ENCODE measurements around the gene DCDC1. TPM values are rescaled to one million over a fixed set of nuclear protein-coding genes. Genes with fewer than 3 reads are reported as not detected.

Gene DCDC1, protein sequence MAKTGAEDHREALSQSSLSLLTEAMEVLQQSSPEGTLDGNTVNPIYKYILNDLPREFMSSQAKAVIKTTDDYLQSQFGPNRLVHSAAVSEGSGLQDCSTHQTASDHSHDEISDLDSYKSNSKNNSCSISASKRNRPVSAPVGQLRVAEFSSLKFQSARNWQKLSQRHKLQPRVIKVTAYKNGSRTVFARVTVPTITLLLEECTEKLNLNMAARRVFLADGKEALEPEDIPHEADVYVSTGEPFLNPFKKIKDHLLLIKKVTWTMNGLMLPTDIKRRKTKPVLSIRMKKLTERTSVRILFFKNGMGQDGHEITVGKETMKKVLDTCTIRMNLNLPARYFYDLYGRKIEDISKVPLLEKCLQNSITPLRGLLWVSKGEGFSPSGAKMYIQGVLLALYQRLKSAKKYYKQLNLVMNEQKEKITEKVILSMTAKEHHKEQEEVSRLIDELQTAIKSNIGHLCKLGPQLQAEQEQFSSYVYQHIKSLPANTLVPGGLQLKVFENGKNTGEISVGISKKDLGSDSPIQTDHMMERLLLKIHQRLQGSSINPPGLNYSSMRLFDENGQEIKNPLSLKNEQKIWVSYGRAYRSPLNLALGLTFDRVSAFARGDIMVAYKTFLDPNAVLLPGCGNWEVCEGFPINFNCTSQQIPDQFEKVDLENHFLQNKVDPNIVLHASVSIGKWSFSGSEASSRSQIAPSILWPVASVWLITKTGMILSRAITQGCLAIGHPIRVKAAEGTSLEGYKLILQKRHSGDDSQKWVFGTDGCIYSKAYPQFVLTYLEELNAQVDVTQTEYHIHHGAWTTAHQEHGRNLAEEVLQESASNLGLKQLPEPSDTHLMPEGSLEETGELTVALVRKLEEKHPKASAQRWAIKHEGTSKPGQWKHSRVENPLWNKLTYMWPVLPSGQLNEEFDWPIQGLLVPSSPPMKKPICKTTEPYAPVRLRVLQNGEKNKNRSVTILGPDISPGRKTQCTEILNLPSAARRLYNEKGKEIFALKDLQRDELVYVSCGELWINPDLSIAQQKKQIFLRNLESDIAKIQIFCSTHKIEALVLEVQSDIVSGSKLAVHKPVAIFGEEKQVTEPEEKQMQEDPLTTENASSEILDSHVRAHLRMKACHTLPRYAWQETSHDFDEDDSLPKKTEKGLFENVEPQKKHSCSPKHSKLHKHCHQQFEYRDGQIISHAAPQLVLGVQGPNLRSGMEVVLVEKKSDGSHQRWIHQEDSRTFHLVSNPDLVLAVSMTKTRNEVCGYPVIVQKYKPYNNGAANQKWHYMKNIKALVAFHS (N-terminal part only)
- total RNA-seq: under 1 TPM in 1 of 4 donors, not detected in 3; 0.17 TPM

GRCh38 chr11:31369348-31370329 lies at the start of gene DCDC1, which contains the start of gene DNAJC24:
DCDC1 (minus strand) TSS chr11:31369739; CDS start chr11:31328280, 41,459 bp downstream.
DNAJC24 (plus strand) TSS chr11:31369860; CDS start chr11:31370749, 889 bp downstream.
- H3K27me3 ChIP-seq: no peaks in the 10 kb centered on the region
- DNase-seq (ENCODE audit: extremely low spot score): peak; percentile 97
- H3K4me3 ChIP-seq: peak within 1 kb of the TSS; percentile 69 to 82 (median 74)
- TF ChIP-seq POLR2A (IDR thresholded peaks at IDR 0.05; ENCODE audit: low read depth): no peak
- TF ChIP-seq CTCF (IDR thresholded peaks at IDR 0.05): peak in 1 of 3 experiments; percentile 14
- TF ChIP-seq POLR2AphosphoS5 (IDR thresholded peaks at IDR 0.05): peak; percentile 78 to 79
- peak within 1 kb of the TSS; percentile 67 to 83 (median 80) for H3K27ac ChIP-seq (replicated peaks in 1 of 4)
- no peaks in the 10 kb centered on the region for H3K9me3 ChIP-seq
- H3K36me3 ChIP-seq: no peaks in the 10 kb centered on the region
- WGBS: under 1% methylated on average over 49 of the region's 53 CpGs
- intact Hi-C loops (cut with DNase I): no loop called here
- H3K4me1 ChIP-seq: peaks cover 8 to 29% (median 18%) of the 10 kb centered on the region in 4 donors

GRCh38 chr11:31419138-31419537 lies 49.6 kb upstream of the DCDC1 start:
- H3K9me3 ChIP-seq: no peaks in the 10 kb centered on the region
- peaks cover 0 to 19% (median 2%) of the 10 kb centered on the region in 4 donors for H3K4me1 ChIP-seq
- H3K27ac ChIP-seq (replicated peaks in 1 of 4): no peak overlapping the region
- no peaks in the 10 kb centered on the region for H3K27me3 ChIP-seq
- intact Hi-C loops (cut with DNase I): no loop called here
- no peak for TF ChIP-seq CTCF (IDR thresholded peaks at IDR 0.05)
- TF ChIP-seq POLR2AphosphoS5 (IDR thresholded peaks at IDR 0.05): no peak
- no peak for TF ChIP-seq EP300 (IDR thresholded peaks at IDR 0.05)
- TF ChIP-seq POLR2A (IDR thresholded peaks at IDR 0.05; ENCODE audit: low read depth): no peak
- DNase-seq (ENCODE audit: extremely low spot score): no peak
- no peak overlapping the region for H3K4me3 ChIP-seq
- WGBS: 89% methylated on average over 3 of the region's 3 CpGs
- peaks cover 0 to 4% (median 0%) of the 10 kb centered on the region in 4 donors for H3K36me3 ChIP-seq

DNA sequence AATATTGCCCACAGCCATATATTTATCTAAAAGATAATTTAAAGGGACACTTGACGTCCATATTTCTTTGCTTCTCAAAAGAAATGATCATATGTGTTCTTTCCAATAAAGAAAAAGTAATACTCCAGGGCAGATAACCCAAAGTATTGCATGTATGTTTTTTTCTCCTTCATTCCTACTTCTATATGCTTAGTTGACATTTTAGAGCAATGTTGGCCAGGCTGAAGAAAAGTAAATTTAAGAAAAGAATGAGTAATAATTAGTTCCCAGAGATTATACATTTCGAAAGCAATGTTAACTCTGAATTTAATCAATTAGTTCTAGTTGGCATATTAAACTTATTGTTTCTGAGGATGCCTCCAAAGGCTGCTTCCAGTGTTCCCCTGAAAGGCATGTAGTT lies 48.3 kb upstream of the DCDC1 start:
- no peak for TF ChIP-seq POLR2A (IDR thresholded peaks at IDR 0.05; ENCODE audit: low read depth)
- no peak for TF ChIP-seq EP300 (IDR thresholded peaks at IDR 0.05)
- TF ChIP-seq CTCF (IDR thresholded peaks at IDR 0.05): no peak
- no peak for TF ChIP-seq POLR2AphosphoS5 (IDR thresholded peaks at IDR 0.05)
- Histone ChIP-seq H3K4me3 (no peak overlapping the region), H3K9me3 (no peaks in the 10 kb centered on the region), H3K36me3 (peaks cover 0 to 4% (median 0%) of the 10 kb centered on the region in 4 donors), H3K27ac (replicated peaks in 1 of 4) (no peak overlapping the region), H3K27me3 (no peaks in the 10 kb centered on the region), H3K4me1 (peaks cover 0 to 19% (median 2%) of the 10 kb centered on the region in 4 donors)
- WGBS: 92% methylated on average over 2 of the region's 2 CpGs
- no peak for DNase-seq (ENCODE audit: extremely low spot score)
- intact Hi-C loops (cut with DNase I): no loop called here

All from esophagus muscularis mucosa (tissue), 4 donors.